Mammary epithelial cell (primary cell): ENCODE data around the gene SOD1.

Experiments
- EZH2 ChIP-seq: IDR thresholded peaks from 2 replicates; pipeline ENCODE4 v1.6.1; 2012; ENCODE audit warnings: low read length, inconsistent platforms, borderline replicate concordance
- TF ChIP-seq, protein P1 (sequence below), 2 donors: IDR thresholded peaks in 1 of 2; conservative IDR thresholded peaks in 1 of 2; 2 replicates each; pipeline ENCODE4 v1.5.1; 2011 to 2012; ENCODE audit warnings: inconsistent platforms in 2 of 2, low read length in 2 of 2, mild to moderate bottlenecking in 2 of 2, control low read depth in 1 of 2, low read depth in 1 of 2; ENCODE audit not compliant: insufficient read depth in 1 of 2; ENCODE audit errors: extremely low read depth in 1 of 2

DNA sequence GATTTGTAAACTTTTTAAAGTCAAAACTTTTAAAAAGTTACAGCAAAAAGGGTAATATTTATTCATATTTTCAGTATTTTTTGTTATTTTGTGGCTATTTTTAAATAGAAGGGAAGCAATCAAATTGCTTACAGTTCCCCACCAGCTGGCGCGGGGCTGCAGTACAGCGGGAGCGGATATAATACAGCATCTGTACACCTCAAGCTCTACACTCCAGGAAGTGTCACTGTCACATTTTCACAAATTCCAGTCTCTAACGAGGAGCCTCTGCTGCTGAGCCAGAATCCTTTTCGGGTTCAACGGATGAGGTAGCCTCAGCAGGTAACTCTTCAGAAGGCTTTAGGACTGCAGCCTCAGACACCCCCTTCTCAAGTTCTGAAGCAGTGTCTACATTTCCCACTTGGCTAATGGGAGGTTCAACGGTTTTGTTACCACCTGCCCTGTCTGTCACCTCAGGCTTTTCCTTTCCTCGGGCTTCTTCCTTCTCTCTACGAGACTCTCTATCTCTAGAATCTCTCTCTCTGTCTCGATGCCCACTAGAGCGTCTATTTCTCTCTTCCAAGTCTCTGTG is 11.7 kb downstream of the SOD1 start:
- TF ChIP-seq, protein P1, sequence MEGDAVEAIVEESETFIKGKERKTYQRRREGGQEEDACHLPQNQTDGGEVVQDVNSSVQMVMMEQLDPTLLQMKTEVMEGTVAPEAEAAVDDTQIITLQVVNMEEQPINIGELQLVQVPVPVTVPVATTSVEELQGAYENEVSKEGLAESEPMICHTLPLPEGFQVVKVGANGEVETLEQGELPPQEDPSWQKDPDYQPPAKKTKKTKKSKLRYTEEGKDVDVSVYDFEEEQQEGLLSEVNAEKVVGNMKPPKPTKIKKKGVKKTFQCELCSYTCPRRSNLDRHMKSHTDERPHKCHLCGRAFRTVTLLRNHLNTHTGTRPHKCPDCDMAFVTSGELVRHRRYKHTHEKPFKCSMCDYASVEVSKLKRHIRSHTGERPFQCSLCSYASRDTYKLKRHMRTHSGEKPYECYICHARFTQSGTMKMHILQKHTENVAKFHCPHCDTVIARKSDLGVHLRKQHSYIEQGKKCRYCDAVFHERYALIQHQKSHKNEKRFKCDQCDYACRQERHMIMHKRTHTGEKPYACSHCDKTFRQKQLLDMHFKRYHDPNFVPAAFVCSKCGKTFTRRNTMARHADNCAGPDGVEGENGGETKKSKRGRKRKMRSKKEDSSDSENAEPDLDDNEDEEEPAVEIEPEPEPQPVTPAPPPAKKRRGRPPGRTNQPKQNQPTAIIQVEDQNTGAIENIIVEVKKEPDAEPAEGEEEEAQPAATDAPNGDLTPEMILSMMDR (conservative IDR thresholded peaks at IDR 0.05 in 1 of 2, IDR thresholded peaks at IDR 0.05 in 1 of 2; ENCODE audit: extremely low read depth in 1 of 2, insufficient read depth in 1 of 2, low read depth in 1 of 2, low read length in 2 of 2): no peak
- no peak for TF ChIP-seq EZH2
